22Rv1 (cell line): Measurements from ENCODE around the gene EGFR.

Source experiments
- ZFX ChIP-seq: fragments of 450-650 bp; IDR thresholded peaks from 2 replicates; pipeline ENCODE4 v1.6.1; 2017; ENCODE audit warnings: antibody characterized with exemption, borderline replicate concordance
- TF ChIP-seq, protein P1 (sequence below): fragments of 450-650 bp; IDR thresholded peaks from 2 replicates; pipeline ENCODE4 v1.5.1; 2017; ENCODE audit warnings: mild to moderate bottlenecking

DNA sequence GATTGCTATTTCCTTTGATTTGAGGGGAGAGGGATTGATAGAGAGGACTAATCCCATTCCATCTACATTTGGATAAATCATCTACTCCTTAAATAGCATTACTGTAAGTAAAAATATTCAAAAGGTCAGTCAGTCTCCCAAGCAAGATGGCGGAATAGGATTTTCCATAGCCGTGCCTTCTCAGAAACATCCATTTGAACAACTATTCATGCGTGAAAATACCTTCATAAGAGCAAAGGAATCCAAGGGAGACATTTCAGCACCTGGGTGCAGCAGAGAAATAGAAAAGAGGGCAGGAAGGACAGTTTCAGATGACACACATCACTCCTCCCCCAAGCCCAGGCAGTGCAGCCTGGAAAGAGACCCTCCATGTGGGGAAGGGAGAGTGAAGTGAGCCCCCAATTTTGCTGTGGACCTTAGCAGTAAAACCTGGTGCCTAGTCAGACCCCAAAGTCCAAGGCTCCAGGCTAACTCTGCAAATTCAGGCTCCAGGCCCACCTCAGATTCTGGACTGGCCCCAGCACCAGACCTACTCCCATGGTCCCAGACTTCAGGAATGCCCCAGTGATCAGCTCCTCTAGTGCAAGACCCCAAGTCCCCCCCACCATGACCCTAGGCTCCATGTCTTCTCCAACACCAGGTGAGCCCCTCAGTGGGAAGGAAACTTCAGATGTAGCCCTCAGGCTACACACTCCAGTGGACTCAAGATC lies 242.0 kb downstream of the EGFR start:
- TF ChIP-seq, protein P1, sequence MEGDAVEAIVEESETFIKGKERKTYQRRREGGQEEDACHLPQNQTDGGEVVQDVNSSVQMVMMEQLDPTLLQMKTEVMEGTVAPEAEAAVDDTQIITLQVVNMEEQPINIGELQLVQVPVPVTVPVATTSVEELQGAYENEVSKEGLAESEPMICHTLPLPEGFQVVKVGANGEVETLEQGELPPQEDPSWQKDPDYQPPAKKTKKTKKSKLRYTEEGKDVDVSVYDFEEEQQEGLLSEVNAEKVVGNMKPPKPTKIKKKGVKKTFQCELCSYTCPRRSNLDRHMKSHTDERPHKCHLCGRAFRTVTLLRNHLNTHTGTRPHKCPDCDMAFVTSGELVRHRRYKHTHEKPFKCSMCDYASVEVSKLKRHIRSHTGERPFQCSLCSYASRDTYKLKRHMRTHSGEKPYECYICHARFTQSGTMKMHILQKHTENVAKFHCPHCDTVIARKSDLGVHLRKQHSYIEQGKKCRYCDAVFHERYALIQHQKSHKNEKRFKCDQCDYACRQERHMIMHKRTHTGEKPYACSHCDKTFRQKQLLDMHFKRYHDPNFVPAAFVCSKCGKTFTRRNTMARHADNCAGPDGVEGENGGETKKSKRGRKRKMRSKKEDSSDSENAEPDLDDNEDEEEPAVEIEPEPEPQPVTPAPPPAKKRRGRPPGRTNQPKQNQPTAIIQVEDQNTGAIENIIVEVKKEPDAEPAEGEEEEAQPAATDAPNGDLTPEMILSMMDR = no peak
- TF ChIP-seq ZFX = no peak
